Hepatocyte (in vitro differentiated cells): ENCODE results near the gene NT5C2. TPM values are rescaled to one million over a fixed set of nuclear protein-coding genes. Genes with fewer than 3 reads are reported as not detected.
A peak's percentile ranks its signal among the peaks of the same experiment; 100 is the strongest.

ENCODE experiments used
- DNase-seq: peaks from one replicate; pipeline ENCODE4 v3.0.0-alpha.2; 2016; ENCODE audit warnings: low spot score
- H2AFZ ChIP-seq: fragments of 200-600 bp; sonication (generic); 2 replicates; pipeline ENCODE4 v1.6.0; 2016; ENCODE audit warnings: antibody characterized with exemption, mild to moderate bottlenecking
- H3K27ac ChIP-seq: fragments of 200-600 bp; sonication (generic); 2 replicates; pipeline ENCODE4 v1.5.1; 2016; ENCODE audit warnings: mild to moderate bottlenecking
- H3K27me3 ChIP-seq: fragments of 200-600 bp; sonication (generic); 2 replicates; pipeline ENCODE4 v1.6.1; 2016
- H3K36me3 ChIP-seq: fragments of 200-600 bp; sonication (generic); replicated peaks from 2 replicates; pipeline ENCODE4 v1.5.1; 2016; ENCODE audit warnings: low read depth; ENCODE audit not compliant: insufficient read depth
- H3K4me1 ChIP-seq: fragments of 200-600 bp; sonication (generic); 2 replicates; pipeline ENCODE4 v1.5.1; 2016; ENCODE audit warnings: mild to moderate bottlenecking, moderate library complexity; ENCODE audit not compliant: insufficient read depth
- H3K4me2 ChIP-seq: fragments of 200-600 bp; sonication (generic); 2 replicates; pipeline ENCODE4 v1.6.0; 2016
- H3K4me3 ChIP-seq: fragments of 200-600 bp; sonication (generic); 2 replicates; pipeline ENCODE4 v1.5.1; 2016; ENCODE audit warnings: mild to moderate bottlenecking
- H3K79me2 ChIP-seq: fragments of 200-600 bp; sonication (generic); 2 replicates; pipeline ENCODE4 v1.6.0; 2017; ENCODE audit warnings: mild to moderate bottlenecking
- H3K9me2 ChIP-seq: fragments of 200-600 bp; sonication (generic); replicated peaks from 2 replicates; pipeline ENCODE4 v1.6.0; 2017; ENCODE audit warnings: mild to moderate bottlenecking; ENCODE audit not compliant: insufficient read depth
- H3K9me3 ChIP-seq: fragments of 200-600 bp; sonication (generic); 2 replicates; pipeline ENCODE4 v1.5.1; 2016; ENCODE audit warnings: low read depth, mild to moderate bottlenecking
- H4K20me1 ChIP-seq: fragments of 200-600 bp; sonication (generic); 2 replicates; pipeline ENCODE4 v1.6.0; 2016; ENCODE audit warnings: mild to moderate bottlenecking; ENCODE audit not compliant: insufficient read depth, poor library complexity, severe bottlenecking
- CTCF ChIP-seq: fragments of 200-600 bp; sonication (generic); IDR thresholded peaks from 2 replicates; pipeline ENCODE4 v1.5.1; 2016; ENCODE audit warnings: antibody characterized with exemption, mild to moderate bottlenecking; ENCODE audit not compliant: poor library complexity
- EZH2 ChIP-seq: fragments of 200-600 bp; sonication (generic); IDR thresholded peaks from 2 replicates; pipeline ENCODE4 v1.6.1; 2016; ENCODE audit warnings: antibody characterized with exemption, mild to moderate bottlenecking, borderline replicate concordance
- EZH2phosphoT487 ChIP-seq: fragments of 200-600 bp; sonication (generic); IDR thresholded peaks from one replicate; pipeline ENCODE4 v1.6.1; 2018; ENCODE audit warnings: antibody characterized with exemption, mild to moderate bottlenecking, low read depth, moderate library complexity; ENCODE audit not compliant: unreplicated experiment, severe bottlenecking
- WGBS: methylation state at CpG from one replicate; pipeline ENCODE4 v1.1.6; 2016; ENCODE audit warnings: low lambda C conversion rate; ENCODE audit errors: missing lambda C conversion rate; 5-methylcytosine and 5-hydroxymethylcytosine counted together
- polyA plus RNA-seq: library from polyadenylated mRNA; unstranded; fragments of >200 nt; fragmentation: Nextera tagmentation; extraction: Ambion mirVana; gene quantifications from 2 replicates; pipeline ENCODE4 v1.2.1, GENCODE V29; 2016
- total RNA-seq: library from RNA; depleted of rRNA; stranded (reverse); fragments of >200 nt; gene quantifications from 2 replicates; pipeline ENCODE4 v1.2.3, GENCODE V29; 2014

Gene NT5C2
- total and polyA plus RNA-seq, 2 experiments from 2014 or later: 50.7 to 52.0 TPM

- no peaks in the 10 kb centered on the region for H3K36me3 ChIP-seq
- H3K27me3 ChIP-seq: no peaks in the 10 kb centered on the region
- H3K79me2 ChIP-seq: peaks cover 35% of the 10 kb centered on the region
- H3K9me2 ChIP-seq: no peaks in the 10 kb centered on the region
- no peaks in the 10 kb centered on the region for H4K20me1 ChIP-seq
- peak overlapping the region; percentile 85 for H3K27ac ChIP-seq
- H3K4me3 ChIP-seq: no peak overlapping the region
- peaks cover 32% of the 10 kb centered on the region for H3K4me1 ChIP-seq
- TF ChIP-seq EZH2phosphoT487 (no peak), EZH2 (no peak), CTCF (no peak)
- DNase-seq: no peak
- 34% methylated on average over 3 of the region's 3 CpGs for WGBS
- H3K9me3 ChIP-seq: no peaks in the 10 kb centered on the region
- H2AFZ ChIP-seq: no peak overlapping the region
- peak overlapping the region; percentile 65 for H3K4me2 ChIP-seq
These were observed 38.4 kb downstream of the NT5C2 start for GRCh38 chr10:103154521-103155299.

GRCh38 chr10:103153302-103154197 is 39.5 kb downstream of the NT5C2 start:
- peaks cover 32% of the 10 kb centered on the region for H3K4me1 ChIP-seq
- no peak for DNase-seq
- no peaks in the 10 kb centered on the region for H3K9me2 ChIP-seq
- WGBS: 19% methylated on average over 8 of the region's 8 CpGs
- peak overlapping the region; percentile 11 for H2AFZ ChIP-seq
- TF ChIP-seq EZH2 (no peak), CTCF (no peak), EZH2phosphoT487 (no peak)
- H3K79me2 ChIP-seq: peaks cover 35% of the 10 kb centered on the region
- H3K27me3 ChIP-seq: no peaks in the 10 kb centered on the region
- H4K20me1 ChIP-seq: no peaks in the 10 kb centered on the region
- H3K4me2 ChIP-seq: peak overlapping the region; percentile 65
- no peaks in the 10 kb centered on the region for H3K9me3 ChIP-seq
- peak overlapping the region; percentile 85 for H3K27ac ChIP-seq
- H3K4me3 ChIP-seq: peak overlapping the region; percentile 5
- no peaks in the 10 kb centered on the region for H3K36me3 ChIP-seq

GRCh38 chr10:103149991-103150622 is 43.0 kb downstream of the NT5C2 start:
- no peaks in the 10 kb centered on the region for H4K20me1 ChIP-seq
- H3K27ac ChIP-seq: no peak overlapping the region
- no peaks in the 10 kb centered on the region for H3K9me2 ChIP-seq
- no peak overlapping the region for H2AFZ ChIP-seq
- H3K4me2 ChIP-seq: no peak overlapping the region
- WGBS: 95% methylated on average over 2 of the region's 2 CpGs
- no peak overlapping the region for H3K4me3 ChIP-seq
- H3K4me1 ChIP-seq: peaks cover 39% of the 10 kb centered on the region
- TF ChIP-seq EZH2: no peak
- no peak for TF ChIP-seq CTCF
- no peak for TF ChIP-seq EZH2phosphoT487
- H3K36me3 ChIP-seq: no peaks in the 10 kb centered on the region
- H3K27me3 ChIP-seq: no peaks in the 10 kb centered on the region
- H3K79me2 ChIP-seq: peaks cover 46% of the 10 kb centered on the region
- H3K9me3 ChIP-seq: no peaks in the 10 kb centered on the region
- no peak for DNase-seq
